ENCODE data around the gene KIF3C. TPM values are rescaled to one million over a fixed set of nuclear protein-coding genes. Genes with fewer than 3 reads are reported as not detected.

The KIF3C gene
- total and polyA plus RNA-seq, 2 of the 4 experiments (the other 2 are of a cell fraction) = 8.3 to 15.4 TPM

- no peaks in the 10 kb centered on the region for H4K20me1 ChIP-seq (ENCODE audit: insufficient read depth, low read length)
- H4K5ac ChIP-seq (ENCODE audit: low read depth, low read length) = no peak overlapping the region
- H3K4me2 ChIP-seq (ENCODE audit: low read depth, low read length) = no peak overlapping the region
- H3K9ac ChIP-seq (ENCODE audit: low read depth, low read length) = no peak overlapping the region
- H3K36me3 ChIP-seq (ENCODE audit: control insufficient read depth, insufficient read depth, low read length) = peaks cover 15% of the 10 kb centered on the region; the same call in 1 of the 2 replicates
- H3K79me1 ChIP-seq (ENCODE audit: low read depth in 1 of 2, low read length in 2 of 2) = no peaks in the 10 kb centered on the region
- no peak overlapping the region for H3K56ac ChIP-seq (ENCODE audit: extremely low read depth, insufficient read depth, low read length)
- H3K4ac ChIP-seq (ENCODE audit: low read depth, low read length) = no peak overlapping the region
- ATAC-seq (ENCODE audit: low read depth) = no peak
- dilution Hi-C loops (cut with HindIII; ENCODE audit: low sequenced_read_pairs, unreplicated experiment) = no loop called here
- no peak overlapping the region for H3K27ac ChIP-seq (ENCODE audit: insufficient read depth, low read length)
- intact Hi-C loops (cut with micrococcal nuclease) = no loop called here
- no peak overlapping the region for H2AK5ac ChIP-seq (ENCODE audit: low read depth, low read length)
- H2BK5ac ChIP-seq (ENCODE audit: low read depth, low read length, poor library complexity, severe bottlenecking) = no peak overlapping the region
- in situ Hi-C loops (cut with MboI; ENCODE audit: low sequenced_read_pairs) = no loop called here
- no TSS peak for BruUV-seq (replicated peaks)
- POLR2A ChIA-PET (ENCODE audit: unreplicated experiment) = no interaction called here
- H2AFZ ChIP-seq (replicated peaks; ENCODE audit: low read length, poor library complexity) = no peak overlapping the region
- CTCF ChIA-PET = interaction anchor here (0.6 to 1.0 kb wide), 2 partner anchors 11 to 14 kb away, joined by 5 read pairs; no protein-coding TSS in a partner anchor
- no peak overlapping the region for H2BK120ac ChIP-seq (ENCODE audit: low read depth, low read length)
- no peak overlapping the region for H3K14ac ChIP-seq (replicated peaks; ENCODE audit: low read depth, low read length)
- H2BK15ac ChIP-seq (ENCODE audit: low read depth, low read length) = no peak overlapping the region
- no peak overlapping the region for H2AK9ac ChIP-seq (replicated peaks; ENCODE audit: low read depth, low read length, poor library complexity)
- no peak overlapping the region for H3K18ac ChIP-seq (ENCODE audit: low read depth, low read length)
- H4K91ac ChIP-seq (ENCODE audit: insufficient read depth, low read depth, low read length) = no peak overlapping the region
- 94% methylated on average over 4 of the region's 7 CpGs; no CpG with 5 or more reads in 1 of the 2 experiments for WGBS, 2 experiments (ENCODE audit: extremely low coverage in 2 of 2, insufficient read length in 1 of 2)
- TF ChIP-seq ELK1 (IDR thresholded peaks at IDR 0.05; ENCODE audit: borderline replicate concordance, low read depth, low read length) (no peak), USF2 (IDR thresholded peaks at IDR 0.05; ENCODE audit: low read depth, low read length) (no peak), FOS (IDR thresholded peaks at IDR 0.05; ENCODE audit: low read depth, low read length) (no peak), RFX5 (IDR thresholded peaks at IDR 0.05; ENCODE audit: low read depth, low read length) (no peak), MAZ (IDR thresholded peaks at IDR 0.05; ENCODE audit: borderline replicate concordance, low read depth, low read length) (no peak), CTCF (conservative IDR thresholded peaks at IDR 0.05; ENCODE audit: low read depth, low read length) (no peak), POLR2A (IDR thresholded peaks at IDR 0.05; ENCODE audit: low read depth, low read length) (no peak), CEBPB (IDR thresholded peaks at IDR 0.05; ENCODE audit: low read depth, low read length) (no peak), SMC3 (IDR thresholded peaks at IDR 0.05; ENCODE audit: low read depth, low read length) (no peak), RAD21 (IDR thresholded peaks at IDR 0.05; ENCODE audit: low read length) (no peak), BHLHE40 (IDR thresholded peaks at IDR 0.05; ENCODE audit: low read depth, low read length) (no peak), CHD1 (IDR thresholded peaks at IDR 0.05; ENCODE audit: low read depth, low read length) (no peak), RCOR1 (IDR thresholded peaks at IDR 0.05; ENCODE audit: insufficient replicate concordance, low read length) (no peak)
- no peak overlapping the region for H3K23ac ChIP-seq (ENCODE audit: low read depth, low read length)
- no peaks in the 10 kb centered on the region for H3K4me1 ChIP-seq (ENCODE audit: control insufficient read depth, insufficient read depth, low read length)
- H3K9me3 ChIP-seq (ENCODE audit: control insufficient read depth, insufficient read depth, low read length) = no peaks in the 10 kb centered on the region
- H3K4me3 ChIP-seq (ENCODE audit: insufficient read depth, low read depth, low read length) = no peak overlapping the region
- H3K27me3 ChIP-seq (ENCODE audit: control insufficient read depth, insufficient read depth, low read length) = no peaks in the 10 kb centered on the region
- H4K8ac ChIP-seq (ENCODE audit: low read depth in 2 of 2, low read length in 2 of 2) = no peak overlapping the region
- no peak for DNase-seq
- no peaks in the 10 kb centered on the region for H3K9me1 ChIP-seq (ENCODE audit: insufficient read depth, low read length)
- no peak overlapping the region for H2BK20ac ChIP-seq (ENCODE audit: low read depth, low read length)
Measured at GRCh38 chr2:25936889-25937545, 45.3 kb downstream of the KIF3C start.

All from IMR-90 (cell line).